GM06990 (cell line): ENCODE data around the gene CGB3.
A peak's percentile ranks its signal among the peaks of the same experiment; 100 is the strongest.
"Not testable (repeated sequence)": the region's sequence is repeated elsewhere in the genome, so short reads cannot be mapped to it uniquely, and the experiment has no call there.

Source experiments
- DNase-seq: peaks from one replicate; pipeline ENCODE4 v3.0.0-alpha.2; 2011; ENCODE audit not compliant: insufficient read length; ENCODE audit errors: extremely low read depth
- H3K27me3 ChIP-seq: replicated peaks from 2 replicates; pipeline ENCODE4 v1.6.0; 2011; ENCODE audit warnings: low read length; ENCODE audit not compliant: control insufficient read depth, insufficient read depth
- H3K36me3 ChIP-seq: 2 replicates; pipeline ENCODE4 v1.5.1; 2011; ENCODE audit warnings: low read length; ENCODE audit not compliant: control insufficient read depth, insufficient read depth
- H3K4me3 ChIP-seq: replicated peaks from 2 replicates; pipeline ENCODE4 v1.5.1; 2011; ENCODE audit warnings: low read depth, mild to moderate bottlenecking, control low read depth, low read length
- TF ChIP-seq, protein P1 (sequence below): IDR thresholded peaks from 2 replicates; pipeline ENCODE4 v1.5.1; 2011; ENCODE audit warnings: low read length, control low read depth, mild to moderate bottlenecking, inconsistent platforms; ENCODE audit not compliant: insufficient read depth, poor library complexity, severe bottlenecking

Gene CGB3

GRCh38 chr19:49058562-49058961 lies 34.4 kb upstream of the CGB3 start:
- DNase-seq = no peak
- Histone ChIP-seq H3K4me3 (no peak overlapping the region), H3K27me3 (peaks cover 4% of the 10 kb centered on the region; the same call in 1 of the 2 replicates)

DNA sequence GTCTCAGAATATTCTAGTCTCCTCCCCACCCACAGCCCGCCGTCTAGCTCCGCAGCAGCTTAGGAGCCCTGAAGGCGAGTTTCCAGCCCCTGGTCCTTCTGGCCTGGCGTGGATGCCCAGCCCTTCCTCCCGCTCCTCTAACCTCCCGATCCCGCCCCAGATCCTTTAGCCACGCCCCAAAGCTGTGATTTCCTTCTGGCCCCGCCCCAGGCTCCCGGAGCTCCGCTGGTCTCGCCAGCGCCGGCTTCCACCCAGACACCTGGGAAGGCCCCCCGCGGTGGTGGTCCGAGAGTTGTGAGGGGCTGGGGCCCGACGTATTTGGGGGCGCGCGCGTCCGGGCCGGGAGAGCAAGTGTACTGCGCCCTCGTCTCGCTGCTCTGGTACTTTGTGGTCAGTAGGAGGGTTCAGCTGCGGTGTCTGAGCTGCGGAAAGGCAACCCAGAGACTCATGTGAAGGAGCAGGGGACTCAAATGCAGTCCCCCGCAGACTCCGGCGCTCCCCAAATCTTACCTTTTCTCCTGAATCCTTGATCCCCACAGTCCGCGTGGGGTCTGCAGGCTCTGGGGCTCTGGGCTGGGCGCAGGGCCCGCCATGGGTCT lies 33.6 kb upstream of the CGB3 start, which contains the start of gene CGB7:
Gene CGB7 (minus strand): TSS at position 114 of the 599 bp plus-strand sequence. CDS start 2,374 bp downstream, outside the sequence.
- Histone ChIP-seq H3K36me3 (no peaks in the 10 kb centered on the region), H3K27me3 (peaks cover 4% of the 10 kb centered on the region; the same call in 1 of the 2 replicates), H3K4me3 (no peak within 1 kb of the TSS; the same call in 1 of the 2 replicates)
- TF ChIP-seq, protein P1, sequence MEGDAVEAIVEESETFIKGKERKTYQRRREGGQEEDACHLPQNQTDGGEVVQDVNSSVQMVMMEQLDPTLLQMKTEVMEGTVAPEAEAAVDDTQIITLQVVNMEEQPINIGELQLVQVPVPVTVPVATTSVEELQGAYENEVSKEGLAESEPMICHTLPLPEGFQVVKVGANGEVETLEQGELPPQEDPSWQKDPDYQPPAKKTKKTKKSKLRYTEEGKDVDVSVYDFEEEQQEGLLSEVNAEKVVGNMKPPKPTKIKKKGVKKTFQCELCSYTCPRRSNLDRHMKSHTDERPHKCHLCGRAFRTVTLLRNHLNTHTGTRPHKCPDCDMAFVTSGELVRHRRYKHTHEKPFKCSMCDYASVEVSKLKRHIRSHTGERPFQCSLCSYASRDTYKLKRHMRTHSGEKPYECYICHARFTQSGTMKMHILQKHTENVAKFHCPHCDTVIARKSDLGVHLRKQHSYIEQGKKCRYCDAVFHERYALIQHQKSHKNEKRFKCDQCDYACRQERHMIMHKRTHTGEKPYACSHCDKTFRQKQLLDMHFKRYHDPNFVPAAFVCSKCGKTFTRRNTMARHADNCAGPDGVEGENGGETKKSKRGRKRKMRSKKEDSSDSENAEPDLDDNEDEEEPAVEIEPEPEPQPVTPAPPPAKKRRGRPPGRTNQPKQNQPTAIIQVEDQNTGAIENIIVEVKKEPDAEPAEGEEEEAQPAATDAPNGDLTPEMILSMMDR = no peak
- DNase-seq = no peak

More at GRCh38 chr19:49058562-49058961, 34.4 kb upstream of the CGB3 start:
- no peaks in the 10 kb centered on the region for H3K36me3 ChIP-seq
- TF ChIP-seq, protein P1 = no peak

DNA sequence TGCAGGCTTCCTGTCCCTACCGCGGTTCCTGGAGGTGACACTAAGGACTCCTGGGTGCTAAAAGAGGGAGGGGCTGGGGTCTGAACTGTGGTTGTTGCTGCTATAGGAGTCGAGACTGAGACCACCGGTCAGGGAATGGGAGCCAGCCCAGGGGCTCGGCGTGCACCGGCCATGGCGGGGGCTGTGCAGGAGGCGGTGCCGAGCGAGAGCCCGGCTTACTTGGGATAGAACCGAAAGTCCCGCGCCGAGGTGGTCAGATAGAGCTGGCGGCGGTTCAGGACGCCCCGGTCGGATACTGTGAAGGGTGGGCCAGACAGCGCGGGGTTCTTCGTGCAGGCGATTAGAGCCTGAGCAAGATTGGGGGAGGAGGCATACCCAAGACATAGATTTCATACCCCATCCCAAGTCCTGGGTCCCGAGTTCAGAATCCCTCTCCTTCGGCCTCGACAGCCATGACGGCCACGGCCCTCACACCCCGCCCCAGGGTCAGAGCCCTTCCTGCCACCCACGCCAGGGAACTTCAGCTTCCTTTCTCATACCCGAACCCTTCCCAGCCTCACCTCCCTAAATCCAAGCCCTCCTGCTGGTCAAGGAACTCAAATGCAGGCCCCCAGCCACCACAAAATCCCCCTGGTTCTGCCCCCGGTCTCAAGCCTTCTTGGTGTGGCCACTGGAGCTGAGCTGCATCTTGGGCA lies 32.9 kb upstream of the CGB3 start:
- not testable (repeated sequence) for DNase-seq, H3K4me3 ChIP-seq, H3K36me3 ChIP-seq, H3K27me3 ChIP-seq

GRCh38 chr19:49056101-49056901 lies 32.2 kb upstream of the CGB3 start:
- DNase-seq = peak; percentile 62
- Histone ChIP-seq H3K4me3 (peak overlapping the region; percentile 47), H3K36me3 (no peaks in the 10 kb centered on the region), H3K27me3 (peaks cover 4% of the 10 kb centered on the region; the same call in 1 of the 2 replicates)
- TF ChIP-seq, protein P1 = peak; percentile 18

- H3K27me3 ChIP-seq, H3K4me3 ChIP-seq, DNase-seq, H3K36me3 ChIP-seq: not testable (repeated sequence)
These were observed 26.4 kb upstream of the CGB3 start for GRCh38 chr19:49050376-49051033.

DNA sequence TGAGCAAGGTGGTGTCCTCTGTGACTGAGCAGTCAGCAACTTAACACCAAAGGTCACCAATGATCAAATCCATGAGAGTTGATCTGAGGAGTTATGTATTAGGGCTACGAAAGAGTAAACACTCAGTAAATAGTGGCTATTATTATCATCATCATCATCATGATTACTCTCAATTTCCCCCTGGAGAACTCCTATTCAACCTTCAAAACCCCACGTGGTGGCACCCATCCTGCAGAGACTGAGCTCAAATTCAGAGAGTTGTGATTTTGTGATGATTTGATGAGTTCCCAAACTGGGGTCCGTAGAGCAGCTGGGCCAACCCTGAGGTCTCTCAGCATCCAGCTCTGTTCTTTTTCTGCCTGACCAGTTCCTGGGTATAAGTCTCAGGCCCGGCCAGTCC lies 25.7 kb upstream of the CGB3 start:
- not testable (repeated sequence) for H3K27me3 ChIP-seq, H3K36me3 ChIP-seq, DNase-seq, H3K4me3 ChIP-seq

GRCh38 chr19:49049011-49049410 lies 24.9 kb upstream of the CGB3 start, which contains the start of gene CGB8:
Gene CGB8 (minus strand): TSS chr19:49049111. CDS start chr19:49048739, 372 bp downstream.
- DNase-seq, H3K27me3 ChIP-seq, H3K36me3 ChIP-seq, H3K4me3 ChIP-seq: not testable (repeated sequence)

GRCh38 chr19:49043548-49043947 lies 19.4 kb upstream of the CGB3 start, which contains the start of gene CGB5:
Gene CGB5 (plus strand): TSS chr19:49043848. CDS start chr19:49044210, 362 bp downstream.
- not testable (repeated sequence) for H3K36me3 ChIP-seq, DNase-seq, H3K27me3 ChIP-seq, H3K4me3 ChIP-seq

GRCh38 chr19:49042666-49043065 lies 18.5 kb upstream of the CGB3 start:
- H3K36me3 ChIP-seq, DNase-seq, H3K27me3 ChIP-seq, H3K4me3 ChIP-seq: not testable (repeated sequence)
